ENCODE results near the gene FHOD3. TPM values are rescaled to one million over a fixed set of nuclear protein-coding genes. Genes with fewer than 3 reads are reported as not detected.

The FHOD3 gene
- total and polyA plus RNA-seq, 2 of the 13 experiments (the other 11 are each of a cell fraction or from before 2014, with no cell fraction given) = 0.07 TPM; not detected in 1

- WGBS (ENCODE audit: low lambda C conversion rate) = 23% methylated on average over 7 of the region's 7 CpGs
- ChIA-PET CTCF (ENCODE audit: low intra/inter-chr PET ratio, low total read pairs) (no interaction called here), POLR2A (no interaction called here)
- H3K9ac ChIP-seq (ENCODE audit: insufficient read depth, low read depth, low read length) = no peak overlapping the region
- no peaks in the 10 kb centered on the region for H3K79me2 ChIP-seq (ENCODE audit: insufficient read depth, low read length)
- DNase-seq (ENCODE audit: low spot score) (no peak), ATAC-seq (no peak), FAIRE-seq (no peak)
- H3K4me3 ChIP-seq (replicated peaks in 1 of 3; ENCODE audit: insufficient read depth in 1 of 3, low read depth in 2 of 3, low read length in 3 of 3) = no peak overlapping the region
- in situ Hi-C loops (cut with HindIII; ENCODE audit: extremely low pct_ligation_motif_present, low pct_unique_long_range_greater_than_20kb) = no loop called here
- TF ChIP-seq ZNF337 (CRISPR knock-in tag; IDR thresholded peaks at IDR 0.05; ENCODE audit: borderline replicate concordance, low read depth) = no peak
- no peak for TF ChIP-seq MTA3 (CRISPR knock-in tag; IDR thresholded peaks at IDR 0.05)
- TF ChIP-seq ZBTB7A (CRISPR knock-in tag; IDR thresholded peaks at IDR 0.05) = no peak
- no peak for TF ChIP-seq RBM39 (IDR thresholded peaks at IDR 0.05; ENCODE audit: low read depth, low read length, poor library complexity, severe bottlenecking)
- TF ChIP-seq HNRNPK (IDR thresholded peaks at IDR 0.05; ENCODE audit: low read depth, low read length, poor library complexity, severe bottlenecking) = no peak
- no peak for TF ChIP-seq PBX2 (CRISPR knock-in tag; IDR thresholded peaks at IDR 0.05)
- TF ChIP-seq RBFOX2 (IDR thresholded peaks at IDR 0.05; ENCODE audit: low read depth, low read length) = no peak
- no peak for TF ChIP-seq HINFP (CRISPR knock-in tag; IDR thresholded peaks at IDR 0.05; ENCODE audit: low read depth)
- TF ChIP-seq ZNF839 (CRISPR knock-in tag; IDR thresholded peaks at IDR 0.05; ENCODE audit: borderline replicate concordance) = no peak
- no peak for TF ChIP-seq HMG20A (CRISPR knock-in tag; IDR thresholded peaks at IDR 0.05; ENCODE audit: borderline replicate concordance)
- no peak for TF ChIP-seq ZNF33A (CRISPR knock-in tag; IDR thresholded peaks at IDR 0.05; ENCODE audit: borderline replicate concordance)
- TF ChIP-seq ZNF703 (CRISPR knock-in tag; IDR thresholded peaks at IDR 0.05; ENCODE audit: borderline replicate concordance) = no peak
- no peak for TF ChIP-seq RAD51 (IDR thresholded peaks at IDR 0.05; ENCODE audit: borderline replicate concordance)
- no peak overlapping the region for H2AFZ ChIP-seq (ENCODE audit: low read length)
- H3K27me3 ChIP-seq (ENCODE audit: control insufficient read depth in 1 of 2, insufficient read depth in 2 of 2, low read length in 2 of 2) = peaks cover 0 to 5% of the 10 kb centered on the region in 2 experiments; a peak in 1 of 5 replicates
- H4K20me1 ChIP-seq (ENCODE audit: insufficient read depth, low read length) = no peaks in the 10 kb centered on the region
- no peak overlapping the region for H3K27ac ChIP-seq (ENCODE audit: extremely low read length, insufficient read depth, low read length)
- no peaks in the 10 kb centered on the region for H3K9me3 ChIP-seq (ENCODE audit: low read length)
- no TSS peak for BruUV-seq (replicated peaks)
- intact Hi-C loops (cut with micrococcal nuclease; ENCODE audit: unreplicated experiment) = no loop called here
- no peaks in the 10 kb centered on the region for H3K36me3 ChIP-seq (replicated peaks in 1 of 2; ENCODE audit: control insufficient read depth in 1 of 2, insufficient read depth in 2 of 2, low read length in 2 of 2)
- no peak overlapping the region for H3K4me2 ChIP-seq (ENCODE audit: low read depth, low read length)
- no peaks in the 10 kb centered on the region for H3K4me1 ChIP-seq (ENCODE audit: insufficient read depth, low read length)
These were observed 68.6 kb downstream of the FHOD3 start for GRCh38 chr18:36365836-36366775.

Data from HepG2 (cell line).